SK-N-SH (cell line): Measurements from ENCODE around the gene PDIA5.

Source experiments
- CTCF ChIP-seq: fragments of 200-600 bp; sonication (generic); IDR thresholded peaks from 2 replicates; pipeline ENCODE4 v1.6.1; 2017; ENCODE audit warnings: antibody characterized with exemption, mild to moderate bottlenecking, moderate library complexity
- EZH2phosphoT487 ChIP-seq: fragments of 200-600 bp; sonication (generic); IDR thresholded peaks from 2 replicates; pipeline ENCODE4 v1.6.1; 2017; ENCODE audit warnings: low read depth, mixed run types, mild to moderate bottlenecking, antibody characterized with exemption, moderate library complexity, borderline replicate concordance

GRCh38 chr3:123020709-123021108 is 46.1 kb upstream of the PDIA5 start:
- no peak for TF ChIP-seq CTCF
- no peak for TF ChIP-seq EZH2phosphoT487
